WERI-Rb-1 (cell line): ENCODE data around the gene SIRPB1.

Experiments used
- DNase-seq: peaks from one replicate; pipeline ENCODE4 v3.0.0-alpha.2; 2020
- H3K27ac ChIP-seq: fragments of 250-450 bp; sonication (Bioruptor Pico); 2 replicates; pipeline ENCODE4 v1.5.1; 2020; ENCODE audit warnings: mild to moderate bottlenecking, moderate library complexity
- H3K27me3 ChIP-seq: fragments of 250-450 bp; sonication (Bioruptor Pico); 2 replicates; pipeline ENCODE4 v1.5.1; 2021; ENCODE audit warnings: mild to moderate bottlenecking, low read depth, moderate library complexity; ENCODE audit not compliant: insufficient read depth, severe bottlenecking
- H3K36me3 ChIP-seq: fragments of 250-450 bp; sonication (Bioruptor Pico); 2 replicates; pipeline ENCODE4 v1.5.1; 2020; ENCODE audit warnings: mild to moderate bottlenecking, moderate library complexity
- H3K4me3 ChIP-seq: 2 replicates; pipeline ENCODE4 v1.5.1; 2011; ENCODE audit warnings: low read depth, mild to moderate bottlenecking, control low read depth, low read length
- H3K9me3 ChIP-seq: fragments of 250-450 bp; sonication (Bioruptor Pico); 2 replicates; pipeline ENCODE4 v1.5.1; 2021; ENCODE audit warnings: mild to moderate bottlenecking, moderate library complexity; ENCODE audit not compliant: severe bottlenecking
- TF ChIP-seq, protein P1 (sequence below): IDR thresholded peaks from 2 replicates; pipeline ENCODE4 v1.5.1; 2011; ENCODE audit warnings: low read depth, mild to moderate bottlenecking, control low read depth, inconsistent platforms, low read length

The SIRPB1 gene

DNA sequence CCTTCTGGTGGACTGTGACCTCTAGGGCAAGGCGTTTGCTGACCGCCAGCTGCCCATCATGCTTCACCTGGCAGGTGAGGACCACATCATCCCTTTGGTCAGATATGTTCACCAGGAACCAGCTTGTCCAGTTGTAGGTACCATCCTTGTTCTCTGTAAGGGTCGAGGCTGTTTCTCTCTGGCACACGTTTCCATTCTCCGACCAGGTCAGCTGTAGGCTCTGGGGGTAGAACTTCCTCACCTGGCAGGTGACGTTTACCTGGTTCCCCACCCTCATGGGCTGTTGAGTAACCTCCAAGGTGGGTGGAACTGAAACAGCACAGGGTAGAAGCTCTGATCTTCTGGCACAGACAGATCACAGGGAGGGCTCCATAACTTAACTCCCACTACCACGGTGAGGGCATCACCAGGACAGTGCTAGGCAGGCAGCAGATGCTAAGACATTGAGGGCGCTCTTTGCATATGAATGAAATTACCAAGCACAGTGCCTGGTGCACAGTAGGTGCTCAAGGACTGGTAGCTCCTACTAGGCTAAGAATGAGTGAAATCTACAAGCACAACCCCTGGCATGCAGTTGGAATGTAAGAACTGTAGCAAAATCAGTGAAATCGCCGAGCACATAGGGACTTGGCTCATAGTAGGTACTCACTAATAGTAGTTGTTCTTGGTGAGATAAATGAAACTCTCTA is 15.6 kb upstream of the SIRPB1 start:
- Histone ChIP-seq H3K36me3 (no peaks in the 10 kb centered on the region), H3K9me3 (no peaks in the 10 kb centered on the region), H3K27ac (no peak overlapping the region), H3K27me3 (peaks cover 37% of the 10 kb centered on the region), H3K4me3 (no peak overlapping the region)
- TF ChIP-seq, protein P1, sequence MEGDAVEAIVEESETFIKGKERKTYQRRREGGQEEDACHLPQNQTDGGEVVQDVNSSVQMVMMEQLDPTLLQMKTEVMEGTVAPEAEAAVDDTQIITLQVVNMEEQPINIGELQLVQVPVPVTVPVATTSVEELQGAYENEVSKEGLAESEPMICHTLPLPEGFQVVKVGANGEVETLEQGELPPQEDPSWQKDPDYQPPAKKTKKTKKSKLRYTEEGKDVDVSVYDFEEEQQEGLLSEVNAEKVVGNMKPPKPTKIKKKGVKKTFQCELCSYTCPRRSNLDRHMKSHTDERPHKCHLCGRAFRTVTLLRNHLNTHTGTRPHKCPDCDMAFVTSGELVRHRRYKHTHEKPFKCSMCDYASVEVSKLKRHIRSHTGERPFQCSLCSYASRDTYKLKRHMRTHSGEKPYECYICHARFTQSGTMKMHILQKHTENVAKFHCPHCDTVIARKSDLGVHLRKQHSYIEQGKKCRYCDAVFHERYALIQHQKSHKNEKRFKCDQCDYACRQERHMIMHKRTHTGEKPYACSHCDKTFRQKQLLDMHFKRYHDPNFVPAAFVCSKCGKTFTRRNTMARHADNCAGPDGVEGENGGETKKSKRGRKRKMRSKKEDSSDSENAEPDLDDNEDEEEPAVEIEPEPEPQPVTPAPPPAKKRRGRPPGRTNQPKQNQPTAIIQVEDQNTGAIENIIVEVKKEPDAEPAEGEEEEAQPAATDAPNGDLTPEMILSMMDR: no peak
- DNase-seq: no peak

DNA sequence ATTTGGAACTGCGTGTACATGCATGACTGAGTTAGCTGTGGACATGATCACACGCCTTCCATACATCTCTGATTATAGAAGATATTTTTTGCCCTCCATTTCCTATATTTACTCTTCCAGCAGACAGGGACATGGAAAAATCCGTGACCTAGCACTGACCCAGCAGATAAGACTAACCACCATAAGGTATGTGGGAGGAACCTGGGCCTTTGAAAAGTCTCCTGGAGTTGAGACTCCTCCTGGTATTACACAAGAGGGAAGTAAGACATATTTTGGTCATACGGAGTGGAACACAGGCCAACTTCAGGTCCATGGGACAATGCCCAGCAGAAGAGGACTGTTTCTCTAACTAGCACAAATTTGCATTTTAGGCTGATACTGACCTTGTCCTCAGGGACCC is 13.7 kb upstream of the SIRPB1 start:
- no peak for DNase-seq
- TF ChIP-seq, protein P1: no peak
- H3K27me3 ChIP-seq: peaks cover 54% of the 10 kb centered on the region
- no peaks in the 10 kb centered on the region for H3K36me3 ChIP-seq
- H3K9me3 ChIP-seq: no peaks in the 10 kb centered on the region
- H3K27ac ChIP-seq: no peak overlapping the region
- no peak overlapping the region for H3K4me3 ChIP-seq

DNA sequence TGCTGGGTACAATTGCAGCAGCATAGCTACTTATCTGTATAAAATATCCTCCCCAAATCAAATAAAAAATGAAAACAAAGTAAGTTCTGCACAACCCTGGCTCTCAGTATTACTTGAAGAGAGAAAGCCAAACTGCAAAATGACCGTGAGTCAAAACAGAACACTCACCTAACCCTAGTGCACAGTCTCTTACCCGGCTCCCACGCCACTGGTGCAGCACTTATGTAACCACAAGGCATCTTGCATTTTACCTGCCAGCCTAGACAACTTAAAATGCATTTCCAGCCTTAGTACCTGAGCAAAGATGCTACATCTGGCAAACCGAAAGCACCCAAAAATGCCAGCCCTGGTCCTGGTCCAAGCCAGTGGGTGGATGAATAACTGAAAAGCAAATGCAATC is 12.4 kb upstream of the SIRPB1 start:
- Histone ChIP-seq H3K27me3 (peaks cover 65% of the 10 kb centered on the region), H3K9me3 (no peaks in the 10 kb centered on the region), H3K36me3 (no peaks in the 10 kb centered on the region), H3K27ac (no peak overlapping the region), H3K4me3 (no peak overlapping the region)
- DNase-seq: no peak
- TF ChIP-seq, protein P1: no peak

DNA sequence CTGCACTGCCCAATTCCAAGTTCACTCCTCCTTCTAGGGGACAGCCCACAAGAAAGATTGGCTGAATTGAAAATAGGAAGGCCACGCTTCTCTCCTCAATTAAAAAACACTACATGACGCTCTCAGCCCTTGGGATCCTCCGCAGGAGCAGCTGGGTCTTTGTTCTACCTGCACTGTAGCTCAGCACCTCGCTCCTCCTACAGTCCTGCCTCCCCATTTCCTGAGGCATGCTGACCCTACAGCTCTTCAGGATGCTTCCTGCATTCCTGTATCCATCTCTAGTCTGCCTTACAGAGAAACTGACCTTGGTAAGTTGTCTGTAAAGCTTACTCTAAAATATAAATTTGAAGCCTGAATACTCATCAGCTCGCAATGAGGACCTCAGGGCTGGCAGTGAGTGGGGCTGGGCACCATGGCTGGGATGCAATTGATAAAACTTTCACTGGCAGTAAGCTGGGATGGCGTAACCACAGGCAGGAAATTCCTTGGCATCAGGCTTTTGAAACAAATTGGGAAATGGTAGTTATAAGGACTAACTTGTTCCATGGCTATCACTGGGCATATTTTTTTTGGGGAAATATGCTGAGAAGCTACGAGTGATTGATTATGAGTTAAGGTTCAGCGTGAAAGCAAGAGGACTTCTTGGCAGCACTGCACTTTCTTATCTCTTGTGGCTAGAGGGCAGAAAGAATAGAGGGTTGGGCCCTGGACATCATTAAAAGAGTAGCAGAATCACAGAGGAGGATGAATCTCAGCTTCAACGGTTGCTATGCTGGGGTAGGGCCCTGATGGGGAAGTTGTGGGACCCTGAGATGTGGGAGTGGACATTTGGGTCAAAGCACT is 11.7 kb upstream of the SIRPB1 start:
- TF ChIP-seq, protein P1: no peak
- DNase-seq: no peak
- peaks cover 68% of the 10 kb centered on the region for H3K27me3 ChIP-seq
- H3K27ac ChIP-seq: no peak overlapping the region
- H3K4me3 ChIP-seq: no peak overlapping the region
- H3K36me3 ChIP-seq: no peaks in the 10 kb centered on the region
- H3K9me3 ChIP-seq: no peaks in the 10 kb centered on the region

DNA sequence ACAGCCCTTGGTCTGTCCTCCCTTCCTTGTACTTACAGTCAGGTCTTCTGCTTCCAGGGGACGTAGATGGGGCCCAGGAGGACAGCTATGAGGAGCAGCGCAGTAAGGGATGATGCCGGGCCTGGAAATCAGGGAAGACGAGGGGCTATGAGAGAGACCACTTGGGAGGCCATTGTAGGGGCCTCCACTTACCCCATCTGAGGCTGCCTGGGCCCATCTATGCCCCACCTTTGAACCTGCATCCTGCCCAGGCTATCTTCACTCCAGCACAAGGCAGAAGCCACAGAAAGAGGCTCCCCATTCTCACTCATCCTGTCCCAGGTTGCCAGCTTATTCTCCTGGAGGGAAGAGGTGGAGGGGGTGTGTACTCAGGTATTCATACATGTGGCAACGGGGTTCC is 10.4 kb upstream of the SIRPB1 start:
- no peak for DNase-seq
- H3K36me3 ChIP-seq: no peaks in the 10 kb centered on the region
- H3K27me3 ChIP-seq: peaks cover 76% of the 10 kb centered on the region
- no peak overlapping the region for H3K4me3 ChIP-seq
- H3K27ac ChIP-seq: no peak overlapping the region
- TF ChIP-seq, protein P1: no peak
- H3K9me3 ChIP-seq: no peaks in the 10 kb centered on the region
